Measurements from ENCODE around the gene CTNNA3.

GRCh38 chr10:66045859-66046258 lies 1650.1 kb downstream of the CTNNA3 start:
- TF ChIP-seq CTCF (IDR thresholded peaks at IDR 0.05; ENCODE audit: low read depth, low read length, poor library complexity, severe bottlenecking) (no peak), EZH2phosphoT487 (IDR thresholded peaks at IDR 0.05; ENCODE audit: borderline replicate concordance, low read length) (no peak)

All from DOHH2 (cell line).